HG03521 (cell line): ENCODE results near the gene VAMP1.
"Not testable (repeated sequence)": the region's sequence is repeated elsewhere in the genome, so short reads cannot be mapped to it uniquely, and the experiment has no call there.

ENCODE experiments used
- ATAC-seq: cut with Tn5 transposase; IDR thresholded peaks from one replicate; pipeline ENCODE4 v1.9.1; 2021; ENCODE audit warnings: mild to moderate bottlenecking, moderate library complexity; ENCODE audit not compliant: unreplicated experiment

The VAMP1 gene

GRCh38 chr12:6452245-6452943, 18.1 kb downstream of the VAMP1 start:
- no peak for ATAC-seq

GRCh38 chr12:6451348-6452244, 18.9 kb downstream of the VAMP1 start, which contains the start of gene TAPBPL:
Gene TAPBPL, plus strand, starts transcription at chr12:6452042. Its CDS starts 207 bp downstream, at chr12:6452249.
- peak; percentile 70 for ATAC-seq

DNA sequence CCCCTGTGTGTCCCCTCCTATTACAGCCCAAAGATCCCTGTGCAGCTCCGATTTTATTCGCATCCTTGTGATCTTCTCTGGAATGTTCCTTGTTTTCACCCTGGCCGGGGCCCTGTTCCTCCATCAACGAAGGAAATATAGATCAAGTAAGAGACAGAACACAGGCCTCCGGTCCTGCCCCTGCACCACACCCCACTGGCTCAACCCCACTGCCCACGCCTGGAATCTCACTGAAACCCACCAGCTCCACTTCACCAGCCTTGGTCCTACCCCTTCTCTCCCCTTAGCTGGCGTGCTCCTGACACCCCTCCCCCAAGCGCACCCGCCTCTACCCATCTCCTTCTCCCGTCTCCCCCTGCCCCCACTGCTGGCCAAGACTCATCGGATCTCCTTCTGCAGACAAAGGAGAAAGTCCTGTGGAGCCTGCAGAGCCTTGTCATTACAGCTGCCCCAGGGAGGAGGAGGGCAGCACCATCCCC, 19.6 kb downstream of the VAMP1 start:
- no peak for ATAC-seq

DNA sequence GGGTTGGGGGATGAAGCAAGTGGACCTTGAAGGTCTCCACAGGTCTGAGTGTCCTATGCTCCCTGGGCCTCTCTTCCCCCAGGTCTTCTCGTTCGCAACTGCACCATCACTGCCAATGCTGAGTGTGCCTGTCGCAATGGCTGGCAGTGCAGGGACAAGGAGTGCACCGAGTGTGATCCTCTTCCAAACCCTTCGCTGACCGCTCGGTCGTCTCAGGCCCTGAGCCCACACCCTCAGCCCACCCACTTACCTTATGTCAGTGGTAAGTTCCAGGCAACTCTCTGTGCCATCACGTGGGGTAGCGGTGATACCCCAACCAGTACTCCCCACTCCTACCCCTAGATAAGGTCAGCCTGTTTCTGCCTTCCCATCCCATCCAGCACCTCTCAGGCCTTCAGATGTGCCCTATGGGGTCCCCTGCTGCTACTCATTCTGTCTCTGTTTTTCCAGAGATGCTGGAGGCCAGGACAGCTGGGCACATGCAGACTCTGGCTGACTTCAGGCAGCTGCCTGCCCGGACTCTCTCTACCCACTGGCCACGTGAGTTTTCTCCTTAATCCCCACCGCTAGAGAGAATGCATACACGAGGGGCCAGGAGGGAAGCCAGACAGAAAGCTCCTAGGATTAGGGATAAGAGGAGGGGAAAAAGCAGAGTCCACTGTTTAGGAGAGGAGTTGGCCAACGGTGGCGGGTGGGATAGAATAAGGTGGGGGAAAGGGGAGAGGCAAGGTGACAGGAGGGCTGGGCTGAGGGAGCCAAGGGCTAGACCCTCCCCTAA, 20.2 kb downstream of the VAMP1 start:
- ATAC-seq = no peak

DNA sequence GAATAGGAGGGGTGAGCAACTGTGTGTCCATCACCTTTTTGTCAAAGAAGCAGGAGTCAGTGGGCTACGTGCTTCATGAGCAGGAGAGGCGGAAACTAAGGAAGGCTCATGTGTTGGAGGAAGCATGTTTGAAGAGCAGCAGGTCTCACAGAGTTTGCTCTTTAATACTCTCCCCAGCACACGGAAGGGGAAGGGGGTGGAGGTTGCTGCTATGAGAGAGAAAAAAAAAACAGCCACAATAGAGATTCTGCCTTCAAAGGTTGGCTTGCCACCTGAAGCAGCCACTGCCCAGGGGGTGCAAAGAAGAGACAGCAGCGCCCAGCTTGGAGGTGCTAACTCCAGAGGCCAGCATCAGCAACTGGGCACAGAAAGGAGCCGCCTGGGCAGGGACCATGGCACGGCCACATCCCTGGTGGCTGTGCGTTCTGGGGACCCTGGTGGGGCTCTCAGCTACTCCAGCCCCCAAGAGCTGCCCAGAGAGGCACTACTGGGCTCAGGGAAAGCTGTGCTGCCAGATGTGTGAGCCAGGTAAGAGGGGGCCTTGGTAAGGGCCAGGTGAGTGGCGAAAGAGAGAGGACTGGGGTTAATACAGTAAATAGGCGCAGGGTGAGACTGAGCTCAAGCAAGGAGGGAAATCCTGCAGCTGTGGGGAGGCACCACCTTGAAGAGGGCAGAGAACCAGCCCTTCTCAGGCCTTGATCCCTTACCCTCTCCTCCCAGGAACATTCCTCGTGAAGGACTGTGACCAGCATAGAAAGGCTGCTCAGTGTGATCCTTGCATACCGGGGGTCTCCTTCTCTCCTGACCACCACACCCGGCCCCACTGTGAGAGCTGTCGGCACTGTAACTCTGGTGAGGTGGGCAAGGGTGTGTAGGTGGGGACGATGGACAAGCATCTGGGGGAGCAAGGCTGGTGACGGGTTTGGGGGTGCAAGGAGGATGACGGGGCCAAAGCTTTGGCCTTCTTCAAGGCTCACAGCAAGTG, 25.5 kb downstream of the VAMP1 start, which contains the start of gene CD27:
TSS of gene CD27 (plus strand) at position 252 of the 985 bp plus-strand sequence. CDS start at position 393, 141 bp downstream.
- no peak for ATAC-seq

- no peak for ATAC-seq
These were observed 26.4 kb downstream of the VAMP1 start for GRCh38 chr12:6444031-6444430.

DNA sequence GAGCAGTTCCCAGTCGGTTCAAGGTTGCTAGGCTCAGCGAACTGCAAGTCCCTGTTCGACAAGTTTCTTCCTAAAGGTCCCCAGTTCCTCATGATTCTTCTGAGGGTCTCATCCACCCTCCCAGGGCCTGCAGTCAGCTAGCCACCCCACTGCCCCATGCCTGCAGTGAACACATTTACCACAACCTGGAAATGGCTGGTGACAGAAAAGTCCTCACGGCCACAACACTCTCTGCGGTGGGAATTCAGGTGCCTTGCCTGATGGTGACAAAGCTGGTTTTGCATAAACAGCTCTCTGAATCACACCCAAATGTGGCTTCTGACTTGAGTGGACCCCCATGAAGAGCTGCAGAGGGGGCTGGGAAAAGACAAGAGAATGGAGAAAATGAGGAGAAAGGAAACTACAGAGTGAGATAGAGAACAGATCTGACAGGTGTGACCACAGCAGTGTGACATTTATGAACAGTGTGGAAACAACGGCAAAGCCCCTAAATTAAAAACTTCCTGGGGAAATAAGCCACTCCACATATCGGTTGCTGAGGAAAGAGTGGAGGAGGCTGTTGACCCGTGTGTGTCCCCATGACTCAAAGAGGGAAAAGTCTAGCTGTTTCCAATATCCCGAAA, 27.0 kb downstream of the VAMP1 start:
- ATAC-seq = no peak

GRCh38 chr12:6442836-6443235, 27.6 kb downstream of the VAMP1 start:
- ATAC-seq = no peak

GRCh38 chr12:6440391-6440790, 30.1 kb downstream of the VAMP1 start:
- ATAC-seq = no peak

- no peak for ATAC-seq
These were observed 32.1 kb downstream of the VAMP1 start for GRCh38 chr12:6438345-6438744.

DNA sequence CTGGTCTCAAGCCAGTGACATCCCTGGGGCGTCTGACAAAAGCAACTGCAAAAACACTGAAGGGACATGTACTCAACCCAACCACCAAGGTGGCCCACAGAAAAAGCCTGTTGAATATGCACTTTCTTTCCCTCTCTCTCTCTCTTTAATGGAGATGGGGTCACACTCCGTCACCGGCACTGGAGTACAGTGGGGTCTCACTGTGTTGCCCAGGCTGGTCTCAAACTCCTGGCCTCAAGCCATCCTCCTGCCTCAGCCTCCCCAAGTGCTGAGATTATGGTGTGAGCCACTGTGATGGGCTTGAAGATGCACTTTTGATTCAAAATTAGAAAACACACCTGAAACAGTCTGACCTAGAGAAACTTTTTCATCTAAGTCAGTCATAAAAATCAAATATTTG, 32.9 kb downstream of the VAMP1 start:
- ATAC-seq = no peak

- ATAC-seq = no peak
These were observed 34.3 kb downstream of the VAMP1 start for GRCh38 chr12:6435961-6436715.

- ATAC-seq = no peak
These were observed 36.0 kb downstream of the VAMP1 start for GRCh38 chr12:6434205-6435140.

- no peak for ATAC-seq
These were observed 37.5 kb downstream of the VAMP1 start for GRCh38 chr12:6432991-6433390.

GRCh38 chr12:6430124-6430989, 40.1 kb downstream of the VAMP1 start:
- no peak for ATAC-seq

DNA sequence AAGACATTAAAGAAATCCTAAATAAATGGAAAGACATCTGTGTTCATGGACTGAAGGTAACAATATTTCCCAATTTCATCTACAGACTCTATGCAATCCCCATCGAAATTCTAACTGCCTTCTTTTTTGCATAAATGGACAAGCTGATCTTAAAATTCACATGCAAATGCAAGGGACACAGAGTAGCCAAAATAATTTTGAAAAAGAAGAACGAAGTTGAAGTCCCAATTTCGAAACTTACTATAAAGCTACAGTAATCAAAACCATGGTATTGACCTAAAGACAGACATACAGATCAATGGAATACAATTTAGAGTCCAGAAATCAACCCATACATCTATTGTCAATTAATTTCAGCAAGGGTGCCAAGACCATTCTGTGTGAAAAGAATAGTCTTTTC, 42.2 kb downstream of the VAMP1 start:
- no peak for ATAC-seq

DNA sequence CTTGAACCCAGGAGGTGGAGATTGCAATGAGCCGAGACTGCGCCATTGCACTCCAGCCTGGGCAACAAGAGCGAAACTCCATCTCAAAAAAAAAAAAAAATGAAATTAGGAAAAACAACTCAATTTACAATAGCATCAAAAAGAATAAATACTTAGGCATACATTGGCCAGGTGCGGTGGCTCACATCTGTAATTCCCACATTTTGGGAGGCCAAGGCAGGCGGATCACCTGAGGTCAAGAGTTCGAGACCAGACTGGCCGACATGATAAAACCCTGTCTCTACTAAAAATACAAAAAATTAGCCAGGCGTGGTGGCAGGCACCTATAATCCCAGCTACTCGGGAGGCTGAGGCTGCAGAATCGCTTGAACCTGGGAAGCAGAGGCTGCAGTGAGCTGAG, 42.7 kb downstream of the VAMP1 start:
- not testable (repeated sequence) for ATAC-seq
